ENCODE data around the gene SCN11A.

DNA sequence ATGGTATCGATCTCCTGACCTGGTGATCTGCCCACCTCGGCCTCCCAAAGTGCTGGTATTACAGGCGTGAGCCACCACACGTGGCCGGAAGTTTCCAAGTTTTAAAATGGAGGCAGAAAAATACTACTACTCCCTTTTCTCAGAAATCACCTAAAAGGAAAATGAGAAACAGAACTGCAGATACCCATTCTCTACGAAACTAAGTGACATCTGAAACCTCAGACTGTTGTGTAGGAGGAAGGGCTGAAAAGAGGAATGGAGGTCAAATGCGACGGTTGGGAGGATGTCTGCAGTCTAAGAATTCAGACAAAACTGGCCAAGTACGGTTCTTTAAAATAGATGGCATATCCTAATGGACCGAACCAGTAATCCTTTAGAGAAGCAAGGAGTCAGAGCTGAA lies 24.2 kb upstream of the SCN11A start:
- TF ChIP-seq POLR2AphosphoS5 (IDR thresholded peaks at IDR 0.05; ENCODE audit: low read depth, low read length) (no peak), POLR2A (IDR thresholded peaks at IDR 0.05; ENCODE audit: low read depth, low read length) (no peak)

All from GM12892 (cell line).